Thyroid gland (tissue), 4 donors: ENCODE results near the gene PPP2R2B. TPM values are rescaled to one million over a fixed set of nuclear protein-coding genes. Genes with fewer than 3 reads are reported as not detected.

Source experiments
- DNase-seq, 2 donors: peaks; one replicate each; pipeline ENCODE4 v3.0.0-alpha.2; 2019
- H3K27ac ChIP-seq, 3 donors: fragments of 200-600 bp; sonication (generic); 1 replicate in 2 of 3; 2 replicates in 1 of 3; pipeline ENCODE4 v1.5.1; 2016 to 2019; ENCODE audit warnings: mild to moderate bottlenecking in 1 of 3, moderate library complexity in 1 of 3
- H3K27me3 ChIP-seq: fragments of 200-600 bp; sonication (generic); one replicate; pipeline ENCODE4 v1.5.1; 2019
- H3K36me3 ChIP-seq, 2 donors: fragments of 200-600 bp; sonication (generic); one replicate each; pipeline ENCODE4 v1.5.1; 2016 to 2019
- H3K4me1 ChIP-seq, 2 donors: fragments of 200-600 bp; sonication (generic); one replicate each; pipeline ENCODE4 v1.5.1; 2017 to 2019
- H3K4me3 ChIP-seq, 3 donors: fragments of 200-600 bp; sonication (generic); replicated peaks in 1 of 3; 1 replicate in 2 of 3; 2 replicates in 1 of 3; pipeline ENCODE4 v1.5.1; 2016; ENCODE audit warnings: mild to moderate bottlenecking in 1 of 3
- H3K9me3 ChIP-seq: fragments of 200-600 bp; sonication (generic); one replicate; pipeline ENCODE4 v1.5.1; 2017
- CTCF ChIP-seq, 6 experiments: fragments of 200-600 bp in 3 of 6; fragments of 450-650 bp in 3 of 6; sonication (generic) in 3 of 6; IDR thresholded peaks; one replicate each; pipeline ENCODE4 v1.5.1; 2016 to 2019; ENCODE audit warnings: antibody characterized with exemption in 6 of 6, mild to moderate bottlenecking in 2 of 6, inconsistent platforms in 1 of 6, moderate library complexity in 1 of 6
- POLR2A ChIP-seq, 2 donors: fragments of 450-650 bp; IDR thresholded peaks; one replicate each; pipeline ENCODE4 v1.6.1; 2017; ENCODE audit warnings: antibody characterized with exemption in 2 of 2, mild to moderate bottlenecking in 2 of 2, moderate library complexity in 1 of 2
- WGBS, 2 donors: methylation state at CpG; one replicate each; pipeline ENCODE4 v1.1.5; 2017; 5-methylcytosine and 5-hydroxymethylcytosine counted together
- intact Hi-C: fragments of 100-400 bp; cut with DNase I; formaldehyde crosslinking; loops from one replicate; pipeline ENCODE4 v1.15.1; 2023
- total RNA-seq, 4 donors: library from RNA; depleted of rRNA; stranded (reverse); fragments of >200 nt; gene quantifications; one replicate each; pipeline ENCODE4 v1.2.3, GENCODE V29; 2016

PPP2R2B gene
- total RNA-seq, 4 donors from 2014 or later: 1.1 to 5.0 (median 2.9) TPM

DNA sequence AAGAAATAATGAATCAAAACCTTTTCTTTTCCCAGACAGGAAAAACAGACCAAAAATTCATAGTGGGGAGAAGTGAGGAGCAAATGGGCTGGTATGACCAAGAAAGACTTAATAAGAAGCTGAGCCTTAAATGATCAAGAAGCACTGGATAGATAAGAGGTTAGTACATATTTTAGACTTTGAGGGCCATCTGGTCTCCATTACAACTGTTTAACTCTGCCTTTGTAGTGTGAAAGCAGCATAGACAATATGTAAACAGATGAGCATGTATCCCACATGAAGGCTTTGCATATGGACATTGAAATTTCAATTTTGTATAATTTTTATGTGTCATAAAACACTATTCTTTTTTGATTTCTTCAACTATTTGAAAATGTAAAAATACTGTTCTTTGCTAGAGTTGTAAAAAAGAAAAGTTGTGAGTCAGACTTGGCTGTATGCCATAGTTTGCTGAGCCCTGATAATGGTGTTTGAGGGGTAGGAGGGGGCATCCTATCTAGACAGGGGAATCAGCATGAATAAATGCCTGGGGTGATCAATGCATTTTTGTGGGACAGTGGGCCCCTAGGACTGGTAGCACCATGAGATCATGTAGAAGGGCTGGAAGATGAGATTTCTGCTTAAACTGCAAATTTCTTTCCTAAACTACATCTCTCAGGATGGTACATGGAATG lies 270.8 kb downstream of the PPP2R2B start:
- intact Hi-C loops: no loop called here
- Histone ChIP-seq H3K4me1 (no peaks in the 10 kb centered on the region), H3K9me3 (no peaks in the 10 kb centered on the region), H3K27ac (no peak overlapping the region), H3K36me3 (no peaks in the 10 kb centered on the region), H3K4me3 (no peak overlapping the region), H3K27me3 (no peaks in the 10 kb centered on the region)
- DNase-seq: no peak
- TF ChIP-seq POLR2A (IDR thresholded peaks at IDR 0.05): no peak
- no peak for TF ChIP-seq CTCF (IDR thresholded peaks at IDR 0.05)

DNA sequence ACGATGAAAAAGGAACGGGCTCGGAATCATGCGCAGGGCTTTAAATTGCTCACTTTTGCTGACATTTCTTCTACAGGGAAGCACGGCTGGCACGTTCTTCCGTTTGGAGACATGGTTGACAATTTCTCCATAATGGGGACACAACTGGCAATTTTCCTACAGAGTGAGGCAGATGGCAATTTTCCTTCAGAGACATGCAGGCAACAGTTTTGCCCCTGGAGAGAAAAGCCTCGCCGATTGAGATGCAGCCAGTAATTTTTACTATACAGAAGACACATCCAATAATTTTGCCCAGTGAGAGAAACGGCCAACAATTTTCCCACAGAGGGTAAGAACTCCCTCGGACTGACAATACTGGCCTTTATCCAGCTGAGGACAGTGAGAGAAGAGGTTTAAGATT lies 271.7 kb downstream of the PPP2R2B start:
- TF ChIP-seq POLR2A (IDR thresholded peaks at IDR 0.05) (no peak), CTCF (IDR thresholded peaks at IDR 0.05) (no peak)
- 86 to 88% methylated on average over 11 of the region's 11 CpGs for WGBS, 2 donors

GRCh38 chr5:146600376-146600775 lies 278.2 kb downstream of the PPP2R2B start:
- Histone ChIP-seq H3K9me3 (no peaks in the 10 kb centered on the region), H3K27ac (no peak overlapping the region), H3K4me3 (no peak overlapping the region), H3K36me3 (no peaks in the 10 kb centered on the region), H3K27me3 (no peaks in the 10 kb centered on the region), H3K4me1 (no peaks in the 10 kb centered on the region)
- intact Hi-C loops: no loop called here
- TF ChIP-seq POLR2A (IDR thresholded peaks at IDR 0.05): no peak
- no peak for TF ChIP-seq CTCF (IDR thresholded peaks at IDR 0.05)
- 82 to 90% methylated on average over 5 of the region's 5 CpGs for WGBS, 2 donors
- no peak for DNase-seq

More for the DNA sequence above, 271.7 kb downstream of the PPP2R2B start:
- Histone ChIP-seq H3K9me3 (no peaks in the 10 kb centered on the region), H3K27me3 (no peaks in the 10 kb centered on the region), H3K27ac (no peak overlapping the region), H3K4me3 (no peak overlapping the region), H3K4me1 (no peaks in the 10 kb centered on the region), H3K36me3 (no peaks in the 10 kb centered on the region)
- DNase-seq: no peak
- intact Hi-C loops: no loop called here

GRCh38 chr5:146599261-146599660 lies 279.3 kb downstream of the PPP2R2B start:
- no peaks in the 10 kb centered on the region for H3K36me3 ChIP-seq

More at GRCh38 chr5:146599261-146599660, 279.3 kb downstream of the PPP2R2B start:
- H3K4me1 ChIP-seq: no peaks in the 10 kb centered on the region
- H3K27me3 ChIP-seq: no peaks in the 10 kb centered on the region
- H3K4me3 ChIP-seq: no peak overlapping the region
- DNase-seq: no peak
- intact Hi-C loops: no loop called here
- TF ChIP-seq POLR2A (IDR thresholded peaks at IDR 0.05) (no peak), CTCF (IDR thresholded peaks at IDR 0.05) (no peak)
- WGBS, 2 donors: 95 to 98% methylated on average over 1 of the region's 1 CpG
- no peaks in the 10 kb centered on the region for H3K9me3 ChIP-seq
- no peak overlapping the region for H3K27ac ChIP-seq
